CD4-positive, CD25-positive, alpha-beta regulatory T cell (primary cell): ENCODE data around the gene SELENOO. TPM values are rescaled to one million over a fixed set of nuclear protein-coding genes. Genes with fewer than 3 reads are reported as not detected.
A peak's percentile ranks its signal among the peaks of the same experiment; 100 is the strongest.
"Not testable (repeated sequence)": the region's sequence is repeated elsewhere in the genome, so short reads cannot be mapped to it uniquely, and the experiment has no call there.

Experiments
- ATAC-seq, 2 donors: fragments of 150-1000 bp; cut with Tn5 transposase; one replicate each; pipeline ENCODE4 v1.10.0; 2021; ENCODE audit warnings: low read depth in 2 of 2, moderate number of reproducible peaks in 2 of 2, moderate library complexity in 1 of 2
- DNase-seq, 3 donors: peaks; one replicate each; pipeline versions ENCODE4 v3.0.0 to v3.0.0-alpha.2; 2012 to 2022; ENCODE audit warnings: mixed read lengths in 1 of 3
- H3K27ac ChIP-seq: one replicate; pipeline ENCODE4 v1.7.0; 2013; ENCODE audit warnings: mild to moderate bottlenecking, low read length; ENCODE audit not compliant: insufficient read depth, poor library complexity, severe bottlenecking
- H3K27me3 ChIP-seq: one replicate; pipeline ENCODE4 v1.7.0; 2013; ENCODE audit warnings: low read length; ENCODE audit not compliant: control insufficient read depth, insufficient read depth
- H3K36me3 ChIP-seq: one replicate; pipeline ENCODE4 v1.7.0; 2013; ENCODE audit warnings: mild to moderate bottlenecking, low read length, moderate library complexity; ENCODE audit not compliant: control insufficient read depth, insufficient read depth
- H3K4me1 ChIP-seq: 2 replicates; pipeline ENCODE4 v1.7.0; 2013; ENCODE audit warnings: mild to moderate bottlenecking, low read length; ENCODE audit not compliant: insufficient read depth, control insufficient read depth, poor library complexity, severe bottlenecking
- H3K4me3 ChIP-seq: one replicate; pipeline ENCODE4 v1.7.0; 2013; ENCODE audit warnings: low read depth, mild to moderate bottlenecking, low read length, moderate library complexity
- H3K9me3 ChIP-seq, 2 experiments: 1 replicate in 1 of 2; 2 replicates in 1 of 2; pipeline ENCODE4 v1.7.0; 2013; ENCODE audit warnings: low read length in 2 of 2, mild to moderate bottlenecking in 1 of 2, moderate library complexity in 1 of 2; ENCODE audit not compliant: control insufficient read depth in 2 of 2
- H3K27ac Mint-ChIP-seq, 3 donors: one replicate each; pipeline ENCODE4 v1.8.0; 2020 to 2022; ENCODE audit warnings: mild to moderate bottlenecking in 3 of 3, mixed read lengths in 3 of 3, moderate library complexity in 2 of 3
- H3K27me3 Mint-ChIP-seq: one replicate; pipeline ENCODE4 v1.8.0; 2022; ENCODE audit warnings: mild to moderate bottlenecking, mixed read lengths
- H3K36me3 Mint-ChIP-seq: one replicate; pipeline ENCODE4 v1.8.0; 2020; ENCODE audit warnings: mixed read lengths
- H3K4me1 Mint-ChIP-seq, 4 donors: one replicate each; pipeline ENCODE4 v1.8.0; 2020 to 2022; ENCODE audit warnings: mixed read lengths in 4 of 4, mild to moderate bottlenecking in 1 of 4
- H3K4me3 Mint-ChIP-seq, 4 donors: one replicate each; pipeline ENCODE4 v1.8.0; 2020 to 2022; ENCODE audit warnings: mild to moderate bottlenecking in 4 of 4, mixed read lengths in 4 of 4, moderate library complexity in 3 of 4
- H3K9me3 Mint-ChIP-seq, 7 donors: one replicate each; pipeline ENCODE4 v1.8.0; 2020 to 2022; ENCODE audit warnings: mixed read lengths in 7 of 7, mild to moderate bottlenecking in 3 of 7, moderate library complexity in 2 of 7
- polyA plus RNA-seq, 4 donors: library from polyadenylated mRNA; unstranded; fragments of 300-500 nt; fragmentation: Illumina TruSeq; gene quantifications; one replicate each; pipeline ENCODE4 v1.2.3, GENCODE V29; 2021
- total RNA-seq: library from RNA; stranded (reverse); gene quantifications from one replicate; pipeline ENCODE4 v1.2.3, GENCODE V29; 2022

Gene SELENOO
- total and polyA plus RNA-seq, 5 donors from 2014 or later = 1.8 to 31.9 (median 3.5) TPM

GRCh38 chr22:50202130-50202666, 1.4 kb downstream of the SELENOO start:
- Histone ChIP-seq H3K27me3 (no peaks in the 10 kb centered on the region), H3K4me3 (peak overlapping the region; percentile 41), H3K27ac (no peak overlapping the region), H3K4me1 (peaks cover 24% of the 10 kb centered on the region), H3K9me3 (no peaks in the 10 kb centered on the region), H3K36me3 (peaks cover 18% of the 10 kb centered on the region)
- no peaks in the 10 kb centered on the region for H3K9me3 Mint-ChIP-seq
- H3K4me3 Mint-ChIP-seq = peak overlapping the region; percentile 81 to 90 (median 88)
- peaks cover 0 to 42% (median 21%) of the 10 kb centered on the region in 4 donors for H3K4me1 Mint-ChIP-seq
- DNase-seq (no peak), ATAC-seq (no peak)
- no peaks in the 10 kb centered on the region for H3K27me3 Mint-ChIP-seq
- peak overlapping the region in 2 of 3 donors; percentile 86 for H3K27ac Mint-ChIP-seq
- peaks cover 8% of the 10 kb centered on the region for H3K36me3 Mint-ChIP-seq

GRCh38 chr22:50203288-50203687, 2.5 kb downstream of the SELENOO start:
- H3K36me3 Mint-ChIP-seq = peaks cover 8% of the 10 kb centered on the region
- H3K4me1 ChIP-seq = peaks cover 24% of the 10 kb centered on the region
- H3K27me3 ChIP-seq = no peaks in the 10 kb centered on the region
- H3K9me3 ChIP-seq = no peaks in the 10 kb centered on the region
- H3K4me3 Mint-ChIP-seq = peak overlapping the region in 3 of 4 donors; percentile 51 to 87 (median 57)
- H3K9me3 Mint-ChIP-seq = no peaks in the 10 kb centered on the region
- peaks cover 20% of the 10 kb centered on the region for H3K36me3 ChIP-seq
- no peak overlapping the region for H3K4me3 ChIP-seq
- H3K4me1 Mint-ChIP-seq = peaks cover 0 to 42% (median 21%) of the 10 kb centered on the region in 4 donors
- H3K27ac Mint-ChIP-seq = no peak overlapping the region
- DNase-seq = no peak
- H3K27me3 Mint-ChIP-seq = no peaks in the 10 kb centered on the region
- no peak overlapping the region for H3K27ac ChIP-seq
- no peak for ATAC-seq

GRCh38 chr22:50204571-50204970, 3.8 kb downstream of the SELENOO start:
- H3K27ac ChIP-seq = no peak overlapping the region
- Mint-ChIP-seq H3K36me3 (peaks cover 8% of the 10 kb centered on the region), H3K4me1 (peaks cover under 1 to 39% (median 20%) of the 10 kb centered on the region in 4 donors), H3K4me3 (peak overlapping the region in 1 of 4 donors; percentile 40), H3K27me3 (no peaks in the 10 kb centered on the region), H3K27ac (no peak overlapping the region), H3K9me3 (no peaks in the 10 kb centered on the region)
- peaks cover 20% of the 10 kb centered on the region for H3K36me3 ChIP-seq
- H3K27me3 ChIP-seq = no peaks in the 10 kb centered on the region
- ATAC-seq (no peak), DNase-seq (no peak)
- no peak overlapping the region for H3K4me3 ChIP-seq
- H3K9me3 ChIP-seq = no peaks in the 10 kb centered on the region
- peaks cover 18% of the 10 kb centered on the region for H3K4me1 ChIP-seq

GRCh38 chr22:50204998-50205397, 4.2 kb downstream of the SELENOO start:
- Mint-ChIP-seq H3K4me3 (peak overlapping the region in 2 of 4 donors; percentile 40 to 74), H3K36me3 (peaks cover 12% of the 10 kb centered on the region), H3K27ac (peak overlapping the region in 2 of 3 donors; percentile 7 to 10), H3K4me1 (peaks cover 5 to 40% (median 24%) of the 10 kb centered on the region in 4 donors)
- Histone ChIP-seq H3K4me1 (peaks cover 18% of the 10 kb centered on the region), H3K36me3 (peaks cover 20% of the 10 kb centered on the region)
- not testable (repeated sequence) for ATAC-seq, H3K27me3 ChIP-seq, H3K4me3 ChIP-seq, H3K27ac ChIP-seq, H3K27me3 Mint-ChIP-seq, H3K9me3 Mint-ChIP-seq, DNase-seq, H3K9me3 ChIP-seq

- Histone ChIP-seq H3K9me3 (no peaks in the 10 kb centered on the region), H3K27ac (no peak overlapping the region), H3K36me3 (peaks cover 27% of the 10 kb centered on the region), H3K4me3 (no peak overlapping the region), H3K4me1 (peaks cover 20% of the 10 kb centered on the region), H3K27me3 (no peaks in the 10 kb centered on the region)
- no peak for ATAC-seq
- Mint-ChIP-seq H3K4me1 (peaks cover 5 to 42% (median 25%) of the 10 kb centered on the region in 4 donors), H3K4me3 (peak overlapping the region in 1 of 4 donors; percentile 5), H3K36me3 (peaks cover 13% of the 10 kb centered on the region), H3K27me3 (no peaks in the 10 kb centered on the region), H3K27ac (no peak overlapping the region), H3K9me3 (no peaks in the 10 kb centered on the region)
- no peak for DNase-seq
Measured at GRCh38 chr22:50205781-50206569, 5.2 kb downstream of the SELENOO start.

GRCh38 chr22:50206599-50206998, 5.8 kb downstream of the SELENOO start:
- Mint-ChIP-seq H3K4me1 (peaks cover 5 to 45% (median 25%) of the 10 kb centered on the region in 4 donors), H3K9me3 (no peaks in the 10 kb centered on the region), H3K36me3 (peaks cover 17% of the 10 kb centered on the region), H3K27ac (no peak overlapping the region), H3K27me3 (no peaks in the 10 kb centered on the region), H3K4me3 (no peak overlapping the region)
- no peak for DNase-seq
- no peak overlapping the region for H3K4me3 ChIP-seq
- H3K36me3 ChIP-seq = peaks cover 31% of the 10 kb centered on the region
- H3K27ac ChIP-seq = no peak overlapping the region
- no peak for ATAC-seq
- no peaks in the 10 kb centered on the region for H3K9me3 ChIP-seq
- peaks cover 18% of the 10 kb centered on the region for H3K4me1 ChIP-seq
- no peaks in the 10 kb centered on the region for H3K27me3 ChIP-seq

GRCh38 chr22:50207383-50208140, 6.8 kb downstream of the SELENOO start:
- H3K27me3 ChIP-seq = no peaks in the 10 kb centered on the region
- H3K27ac ChIP-seq = no peak overlapping the region
- H3K27me3 Mint-ChIP-seq = no peaks in the 10 kb centered on the region
- peaks cover 17% of the 10 kb centered on the region for H3K36me3 Mint-ChIP-seq
- H3K9me3 ChIP-seq = no peaks in the 10 kb centered on the region
- DNase-seq (no peak), ATAC-seq (no peak)
- H3K27ac Mint-ChIP-seq = peak overlapping the region in 1 of 3 donors; percentile 52
- no peak overlapping the region for H3K4me3 ChIP-seq
- peaks cover 38% of the 10 kb centered on the region for H3K36me3 ChIP-seq
- peaks cover 8% of the 10 kb centered on the region for H3K4me1 ChIP-seq
- no peaks in the 10 kb centered on the region for H3K9me3 Mint-ChIP-seq
- H3K4me3 Mint-ChIP-seq = peak overlapping the region in 1 of 4 donors; percentile 22
- H3K4me1 Mint-ChIP-seq = peaks cover 7 to 36% (median 27%) of the 10 kb centered on the region in 4 donors
